A549 (cell line): ENCODE measurements around the gene ANKMY2. TPM values are rescaled to one million over a fixed set of nuclear protein-coding genes. Genes with fewer than 3 reads are reported as not detected.

Experiments
- ATAC-seq, 2 experiments: fragments of 200-7000 bp in 1 of 2; fragments of >200 bp in 1 of 2; cut with Nextera tagmentation in 1 of 2; cut with Tn5 transposase in 1 of 2; 3 replicates each; pipeline versions ENCODE4 v1.8.0 to v1.9.1; 2018 to 2020; ENCODE audit warnings: mild to moderate bottlenecking in 1 of 2, moderate library complexity in 1 of 2
- CTCF ChIA-PET: fragments of 300-600 bp; sonication (Branson Sonifier 250); formaldehyde crosslinking; extraction: SDS; loops from one replicate; lab custom pipeline; 2021; ENCODE audit warnings: antibody characterized with exemption, inconsistent platforms; lab: Yijun Ruan, JAX
- POLR2A ChIA-PET: fragments of 350-600 bp; formaldehyde crosslinking; extraction: SDS; loops from one replicate; lab custom pipeline; 2021; ENCODE audit warnings: antibody characterized with exemption, inconsistent platforms; lab: Yijun Ruan, JAX
- DNase-seq, 2 experiments: peaks; one replicate each; pipeline versions ENCODE4 v3.0.0 to v3.0.0-alpha.2; 2011 to 2016; ENCODE audit warnings: low read depth in 1 of 2, low spot score in 1 of 2
- FAIRE-seq: peaks from 2 replicates; lab custom pipeline; 2011; peaks lifted over from hg19 to GRCh38; lab: Jason Lieb, UNC
- H3K27ac ChIP-seq, 2 experiments: fragments of >200 bp; sonication (Bioruptor Twin); formaldehyde crosslinking; 3 replicates each; pipeline ENCODE4 v1.5.1; 2016 to 2017
- H3K4me1 ChIP-seq: fragments of >200 bp; sonication (Bioruptor Twin); formaldehyde crosslinking; 3 replicates; pipeline ENCODE4 v1.6.1; 2016
- H3K4me2 ChIP-seq: fragments of >200 bp; sonication (Bioruptor Twin); formaldehyde crosslinking; 3 replicates; pipeline ENCODE4 v1.6.1; 2016
- H3K4me3 ChIP-seq: fragments of >200 bp; sonication (Bioruptor Twin); formaldehyde crosslinking; 3 replicates; pipeline ENCODE4 v1.5.1; 2016
- H3K9me3 ChIP-seq: fragments of >200 bp; sonication (Bioruptor Twin); formaldehyde crosslinking; 3 replicates; pipeline ENCODE4 v1.6.1; 2016
- CHD2 ChIP-seq: fragments of 150-350 bp; IDR thresholded peaks from 2 replicates; pipeline ENCODE4 v1.6.1; 2014; ENCODE audit warnings: low read length; ENCODE audit not compliant: partially characterized antibody
- ELK1 ChIP-seq: fragments of 150-350 bp; IDR thresholded peaks from 2 replicates; pipeline ENCODE4 v1.6.1; 2014; ENCODE audit warnings: low read depth, mild to moderate bottlenecking, low read length
- FOXS1 ChIP-seq: fragments of 250-450 bp; sonication (Bioruptor Pico); IDR thresholded peaks from 2 replicates; pipeline ENCODE4 v1.5.0; 2020; ENCODE audit warnings: mild to moderate bottlenecking, moderate library complexity
- HDAC2 ChIP-seq: fragments of 200-600 bp; sonication (generic); IDR thresholded peaks from 2 replicates; pipeline ENCODE4 v1.6.1; 2016
- HOXB13 ChIP-seq: fragments of 250-450 bp; sonication (Bioruptor Pico); IDR thresholded peaks from 2 replicates; pipeline ENCODE4 v1.5.0; 2020; ENCODE audit warnings: low read depth, mild to moderate bottlenecking, moderate library complexity
- HOXB5 ChIP-seq: fragments of 250-450 bp; sonication (Bioruptor Pico); IDR thresholded peaks from 2 replicates; pipeline ENCODE4 v1.5.0; 2020; ENCODE audit warnings: mild to moderate bottlenecking, moderate library complexity
- JUN ChIP-seq, 2 experiments: fragments of >200 bp; sonication (Bioruptor Twin); formaldehyde crosslinking; IDR thresholded peaks; 2 replicates in 1 of 2; 3 replicates in 1 of 2; pipeline ENCODE4 v1.6.1; 2016 to 2017
- KDM5A ChIP-seq: fragments of 200-600 bp; sonication (generic); IDR thresholded peaks from 2 replicates; pipeline ENCODE4 v1.6.1; 2016; ENCODE audit warnings: antibody characterized with exemption, mild to moderate bottlenecking
- NFE2L2 ChIP-seq: fragments of 150-350 bp; conservative IDR thresholded peaks from 2 replicates; pipeline ENCODE4 v1.6.1; 2014; ENCODE audit warnings: low read length
- NR3C1 ChIP-seq: fragments of >200 bp; sonication (Bioruptor Twin); formaldehyde crosslinking; IDR thresholded peaks from 3 replicates; pipeline ENCODE4 v1.6.1; 2017
- POLR2AphosphoS2 ChIP-seq: conservative IDR thresholded peaks from 2 replicates; pipeline ENCODE4 v1.6.1; 2012; ENCODE audit warnings: low read length, improper control_type of control experiment, inconsistent platforms
- RAD21 ChIP-seq, 2 experiments: fragments of >200 bp in 1 of 2; sonication (Bioruptor Twin) in 1 of 2; formaldehyde crosslinking in 1 of 2; IDR thresholded peaks in 1 of 2; conservative IDR thresholded peaks in 1 of 2; 2 replicates in 1 of 2; 3 replicates in 1 of 2; pipeline ENCODE4 v1.6.1; 2012 to 2018; ENCODE audit warnings: inconsistent platforms in 1 of 2
- RARB ChIP-seq: fragments of 250-450 bp; sonication (Bioruptor Pico); IDR thresholded peaks from 2 replicates; pipeline ENCODE4 v1.8.0; 2021; ENCODE audit warnings: mild to moderate bottlenecking, moderate library complexity
- RNF2 ChIP-seq: fragments of 200-600 bp; sonication (generic); IDR thresholded peaks from 2 replicates; pipeline ENCODE4 v1.6.1; 2016; ENCODE audit warnings: low read depth, mild to moderate bottlenecking, antibody characterized with exemption, moderate library complexity, borderline replicate concordance
- SMC3 ChIP-seq: fragments of >200 bp; sonication (Bioruptor Twin); formaldehyde crosslinking; IDR thresholded peaks from 3 replicates; pipeline ENCODE4 v1.6.1; 2018; ENCODE audit warnings: inconsistent platforms
- ZNF302 ChIP-seq: fragments of 250-450 bp; sonication (Bioruptor Pico); IDR thresholded peaks from 2 replicates; pipeline ENCODE4 v1.9.0; 2021; ENCODE audit warnings: inconsistent platforms, mild to moderate bottlenecking, moderate library complexity
- ZSCAN20 ChIP-seq: fragments of 250-450 bp; sonication (Bioruptor Pico); IDR thresholded peaks from 2 replicates; pipeline ENCODE4 v1.8.0; 2022; ENCODE audit warnings: mild to moderate bottlenecking, moderate library complexity
- WGBS: methylation state at CpG from one replicate; pipeline ENCODE4 v1.1.6; 2017; ENCODE audit errors: missing lambda C conversion rate; 5-methylcytosine and 5-hydroxymethylcytosine counted together
- polyA plus RNA-seq, 4 experiments: library from polyadenylated mRNA; depleted of rRNA in 3 of 4; stranded (reverse); fragments of >200 nt; fragmentation: RNase III in 1 of 4; extraction: RNeasy Plus Mini Kit Qiagen cat#74134 plus additional on column Dnase treatment in 1 of 4; gene quantifications; 2 replicates in 3 of 4; 3 replicates in 1 of 4; pipeline ENCODE4 v1.2.3, GENCODE V29; 2011 to 2017
- TF ChIP-seq, protein P1 (sequence below): fragments of 250-450 bp; sonication (Bioruptor Pico); IDR thresholded peaks from 2 replicates; pipeline ENCODE4 v1.5.0; 2021; ENCODE audit warnings: mild to moderate bottlenecking, moderate library complexity, borderline replicate concordance
- TF ChIP-seq, protein P2 (sequence below): fragments of >200 bp; sonication (Bioruptor Twin); formaldehyde crosslinking; IDR thresholded peaks from 3 replicates; pipeline ENCODE4 v1.6.1; 2016
- TF ChIP-seq, protein P3 (sequence below): fragments of 200-600 bp; sonication (generic); IDR thresholded peaks from 2 replicates; pipeline ENCODE4 v1.6.1; 2016; ENCODE audit warnings: antibody characterized with exemption, mild to moderate bottlenecking, moderate library complexity

Gene ANKMY2
- polyA plus RNA-seq, 2 of the 4 experiments (the other 2 are of a cell fraction), result 15.3 to 26.1 TPM

- POLR2A ChIA-PET, result no interaction called here
- Histone ChIP-seq H3K4me1 (no peaks in the 10 kb centered on the region), H3K9me3 (no peaks in the 10 kb centered on the region), H3K4me3 (no peak overlapping the region)
- DNase-seq, result no peak
- TF ChIP-seq, protein P1, sequence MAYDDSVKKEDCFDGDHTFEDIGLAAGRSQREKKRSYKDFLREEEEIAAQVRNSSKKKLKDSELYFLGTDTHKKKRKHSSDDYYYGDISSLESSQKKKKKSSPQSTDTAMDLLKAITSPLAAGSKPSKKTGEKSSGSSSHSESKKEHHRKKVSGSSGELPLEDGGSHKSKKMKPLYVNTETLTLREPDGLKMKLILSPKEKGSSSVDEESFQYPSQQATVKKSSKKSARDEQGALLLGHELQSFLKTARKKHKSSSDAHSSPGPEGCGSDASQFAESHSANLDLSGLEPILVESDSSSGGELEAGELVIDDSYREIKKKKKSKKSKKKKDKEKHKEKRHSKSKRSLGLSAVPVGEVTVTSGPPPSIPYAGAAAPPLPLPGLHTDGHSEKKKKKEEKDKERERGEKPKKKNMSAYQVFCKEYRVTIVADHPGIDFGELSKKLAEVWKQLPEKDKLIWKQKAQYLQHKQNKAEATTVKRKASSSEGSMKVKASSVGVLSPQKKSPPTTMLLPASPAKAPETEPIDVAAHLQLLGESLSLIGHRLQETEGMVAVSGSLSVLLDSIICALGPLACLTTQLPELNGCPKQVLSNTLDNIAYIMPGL (CRISPR knock-in tag), result no peak
- TF ChIP-seq, protein P2, sequence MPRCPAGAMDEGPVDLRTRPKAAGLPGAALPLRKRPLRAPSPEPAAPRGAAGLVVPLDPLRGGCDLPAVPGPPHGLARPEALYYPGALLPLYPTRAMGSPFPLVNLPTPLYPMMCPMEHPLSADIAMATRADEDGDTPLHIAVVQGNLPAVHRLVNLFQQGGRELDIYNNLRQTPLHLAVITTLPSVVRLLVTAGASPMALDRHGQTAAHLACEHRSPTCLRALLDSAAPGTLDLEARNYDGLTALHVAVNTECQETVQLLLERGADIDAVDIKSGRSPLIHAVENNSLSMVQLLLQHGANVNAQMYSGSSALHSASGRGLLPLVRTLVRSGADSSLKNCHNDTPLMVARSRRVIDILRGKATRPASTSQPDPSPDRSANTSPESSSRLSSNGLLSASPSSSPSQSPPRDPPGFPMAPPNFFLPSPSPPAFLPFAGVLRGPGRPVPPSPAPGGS, result no peak
- TF ChIP-seq NFE2L2, result no peak
- TF ChIP-seq FOXS1 (CRISPR knock-in tag), result no peak
- no peak for TF ChIP-seq ELK1
- no peak for TF ChIP-seq JUN (IDR thresholded peaks at IDR 0.05)
- no peak for TF ChIP-seq HDAC2
- no peak for TF ChIP-seq KDM5A
- TF ChIP-seq RARB (CRISPR knock-in tag), result no peak
- TF ChIP-seq RAD21 (conservative IDR thresholded peaks at IDR 0.05 in 1 of 2, IDR thresholded peaks at IDR 0.05 in 1 of 2), result no peak
- no peak for TF ChIP-seq CHD2
- TF ChIP-seq NR3C1, result no peak
- TF ChIP-seq ZNF302 (CRISPR knock-in tag), result no peak
- TF ChIP-seq, protein P3, sequence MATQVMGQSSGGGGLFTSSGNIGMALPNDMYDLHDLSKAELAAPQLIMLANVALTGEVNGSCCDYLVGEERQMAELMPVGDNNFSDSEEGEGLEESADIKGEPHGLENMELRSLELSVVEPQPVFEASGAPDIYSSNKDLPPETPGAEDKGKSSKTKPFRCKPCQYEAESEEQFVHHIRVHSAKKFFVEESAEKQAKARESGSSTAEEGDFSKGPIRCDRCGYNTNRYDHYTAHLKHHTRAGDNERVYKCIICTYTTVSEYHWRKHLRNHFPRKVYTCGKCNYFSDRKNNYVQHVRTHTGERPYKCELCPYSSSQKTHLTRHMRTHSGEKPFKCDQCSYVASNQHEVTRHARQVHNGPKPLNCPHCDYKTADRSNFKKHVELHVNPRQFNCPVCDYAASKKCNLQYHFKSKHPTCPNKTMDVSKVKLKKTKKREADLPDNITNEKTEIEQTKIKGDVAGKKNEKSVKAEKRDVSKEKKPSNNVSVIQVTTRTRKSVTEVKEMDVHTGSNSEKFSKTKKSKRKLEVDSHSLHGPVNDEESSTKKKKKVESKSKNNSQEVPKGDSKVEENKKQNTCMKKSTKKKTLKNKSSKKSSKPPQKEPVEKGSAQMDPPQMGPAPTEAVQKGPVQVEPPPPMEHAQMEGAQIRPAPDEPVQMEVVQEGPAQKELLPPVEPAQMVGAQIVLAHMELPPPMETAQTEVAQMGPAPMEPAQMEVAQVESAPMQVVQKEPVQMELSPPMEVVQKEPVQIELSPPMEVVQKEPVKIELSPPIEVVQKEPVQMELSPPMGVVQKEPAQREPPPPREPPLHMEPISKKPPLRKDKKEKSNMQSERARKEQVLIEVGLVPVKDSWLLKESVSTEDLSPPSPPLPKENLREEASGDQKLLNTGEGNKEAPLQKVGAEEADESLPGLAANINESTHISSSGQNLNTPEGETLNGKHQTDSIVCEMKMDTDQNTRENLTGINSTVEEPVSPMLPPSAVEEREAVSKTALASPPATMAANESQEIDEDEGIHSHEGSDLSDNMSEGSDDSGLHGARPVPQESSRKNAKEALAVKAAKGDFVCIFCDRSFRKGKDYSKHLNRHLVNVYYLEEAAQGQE, result no peak
- TF ChIP-seq HOXB13 (CRISPR knock-in tag), result no peak
- TF ChIP-seq POLR2AphosphoS2, result no peak
- TF ChIP-seq RNF2, result no peak
- TF ChIP-seq SMC3, result no peak
- no peak for TF ChIP-seq HOXB5 (CRISPR knock-in tag)
- TF ChIP-seq ZSCAN20 (CRISPR knock-in tag), result no peak
- TF ChIP-seq, all 56 proteins: peak for 0
- no peak for ATAC-seq
- H3K4me2 ChIP-seq, result no peak overlapping the region
- no peak for FAIRE-seq
- no peak overlapping the region for H3K27ac ChIP-seq
- CTCF ChIA-PET, result interaction anchor here (0.6 to 7.7 kb wide), 4 partner anchors 127 to 1910 kb away, joined by 3 to 145 read pairs (median 6); no protein-coding TSS in a partner anchor
- WGBS, result 39% methylated on average over 3 of the region's 3 CpGs
These were observed 85.9 kb downstream of the ANKMY2 start for GRCh38 chr7:16559497-16560179.
